Stomach (tissue), 4 donors: ENCODE measurements around the gene TMOD1.

ENCODE experiments used
- POLR2A ChIP-seq, 4 donors: fragments of 450-650 bp; IDR thresholded peaks; one replicate each; pipeline ENCODE4 v1.6.1; 2016; ENCODE audit warnings: antibody characterized with exemption in 4 of 4, control low read depth in 2 of 4, mild to moderate bottlenecking in 1 of 4, moderate library complexity in 1 of 4
- TF ChIP-seq, protein P1 (sequence below), 7 experiments: fragments of 450-650 bp in 4 of 7; fragments of 200-600 bp in 3 of 7; sonication (generic) in 3 of 7; IDR thresholded peaks; one replicate each; pipeline ENCODE4 v1.5.1; 2016 to 2019; ENCODE audit warnings: antibody characterized with exemption in 7 of 7, control low read depth in 2 of 7, mild to moderate bottlenecking in 1 of 7

DNA sequence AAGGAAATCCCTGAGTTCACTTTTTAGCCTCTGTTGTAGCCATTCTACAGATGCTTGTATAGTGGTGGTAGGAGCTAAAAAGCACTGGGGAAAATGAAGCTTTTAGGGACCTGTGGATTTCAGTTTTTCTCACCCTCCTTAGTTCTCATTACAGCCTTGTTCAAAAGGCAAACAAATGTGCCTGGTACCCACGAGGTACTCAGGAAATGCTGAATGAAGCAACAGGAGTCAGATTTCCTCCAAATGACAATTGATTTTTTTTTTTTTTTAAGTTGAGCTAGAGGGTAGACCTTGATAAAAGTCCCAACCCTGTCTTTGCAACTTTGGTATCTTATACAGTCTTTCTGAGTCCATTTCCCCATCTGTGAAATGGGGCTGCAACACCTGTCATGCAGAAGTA is 21.3 kb upstream of the TMOD1 start:
- no peak for TF ChIP-seq POLR2A (IDR thresholded peaks at IDR 0.05)
- TF ChIP-seq, protein P1, sequence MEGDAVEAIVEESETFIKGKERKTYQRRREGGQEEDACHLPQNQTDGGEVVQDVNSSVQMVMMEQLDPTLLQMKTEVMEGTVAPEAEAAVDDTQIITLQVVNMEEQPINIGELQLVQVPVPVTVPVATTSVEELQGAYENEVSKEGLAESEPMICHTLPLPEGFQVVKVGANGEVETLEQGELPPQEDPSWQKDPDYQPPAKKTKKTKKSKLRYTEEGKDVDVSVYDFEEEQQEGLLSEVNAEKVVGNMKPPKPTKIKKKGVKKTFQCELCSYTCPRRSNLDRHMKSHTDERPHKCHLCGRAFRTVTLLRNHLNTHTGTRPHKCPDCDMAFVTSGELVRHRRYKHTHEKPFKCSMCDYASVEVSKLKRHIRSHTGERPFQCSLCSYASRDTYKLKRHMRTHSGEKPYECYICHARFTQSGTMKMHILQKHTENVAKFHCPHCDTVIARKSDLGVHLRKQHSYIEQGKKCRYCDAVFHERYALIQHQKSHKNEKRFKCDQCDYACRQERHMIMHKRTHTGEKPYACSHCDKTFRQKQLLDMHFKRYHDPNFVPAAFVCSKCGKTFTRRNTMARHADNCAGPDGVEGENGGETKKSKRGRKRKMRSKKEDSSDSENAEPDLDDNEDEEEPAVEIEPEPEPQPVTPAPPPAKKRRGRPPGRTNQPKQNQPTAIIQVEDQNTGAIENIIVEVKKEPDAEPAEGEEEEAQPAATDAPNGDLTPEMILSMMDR (IDR thresholded peaks at IDR 0.05): no peak
